ENCODE measurements around the gene LRRFIP1. TPM values are rescaled to one million over a fixed set of nuclear protein-coding genes. Genes with fewer than 3 reads are reported as not detected.

The LRRFIP1 gene
- 58.2 and 85.9 TPM in 2 replicates for total RNA-seq

GRCh38 chr2:237627441-237628246, at the start of gene LRRFIP1:
TSS of gene LRRFIP1 (plus strand) at chr2:237627587. CDS start at chr2:237627645, 58 bp downstream.

DNA sequence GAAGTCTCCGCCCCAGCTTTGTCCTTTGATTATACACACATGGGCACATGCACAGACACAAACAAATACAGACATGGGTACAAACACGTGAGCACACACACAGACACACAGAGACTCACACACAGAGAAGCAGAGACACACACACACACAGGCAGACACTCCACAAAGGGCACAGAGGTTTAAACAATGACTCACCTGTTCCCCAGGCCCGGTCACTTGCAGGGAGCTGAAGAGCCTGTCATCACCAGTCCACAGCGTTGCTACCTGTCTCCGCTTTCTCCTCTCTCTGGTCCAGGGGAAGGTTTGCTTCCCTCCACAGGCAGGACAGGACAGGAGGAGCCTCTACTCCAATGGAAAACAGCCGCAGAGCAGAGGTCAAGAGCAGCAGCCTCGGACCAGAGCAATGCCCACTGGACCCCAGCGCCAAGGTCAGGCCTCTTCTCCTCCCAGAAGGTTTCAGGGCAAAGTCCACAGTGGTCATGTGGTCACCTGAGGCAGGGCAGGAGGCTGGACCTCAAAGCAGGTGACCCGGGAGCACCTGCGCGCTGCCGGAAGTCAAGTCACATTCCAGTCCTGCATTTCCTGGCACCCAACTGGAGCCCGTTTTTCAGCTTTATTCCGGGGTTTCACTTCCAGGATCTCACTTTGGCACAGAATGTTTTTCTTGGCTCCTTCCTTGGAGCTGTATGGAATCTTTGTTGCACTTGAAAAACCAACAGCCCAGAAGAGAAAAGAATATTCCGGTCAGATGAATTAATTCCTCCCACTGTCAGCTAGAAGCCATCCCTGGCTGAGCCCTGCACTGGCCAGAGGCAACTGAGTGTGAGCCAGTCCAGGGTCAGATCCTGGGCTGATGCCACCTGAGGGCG, 36.9 kb upstream of the LRRFIP1 start, which contains the start of gene RAB17:
RAB17 (minus strand) TSS at position 463 of the 869 bp plus-strand sequence. CDS start 4,580 bp downstream, outside the sequence.

GRCh38 chr2:237798236-237799059, 171.1 kb downstream of the LRRFIP1 start, which contains the start of gene RBM44:
TSS of gene RBM44 (plus strand) at chr2:237798779. CDS start at chr2:237813610, 14,831 bp downstream.

Other genes with a start within 250 kb of the LRRFIP1 start
- gene COL6A3, start 213.4 kb upstream of the LRRFIP1 start, total RNA-seq: 2,074 and 3,484 TPM in 2 replicates
- gene MLPH, start 140.3 kb upstream of the LRRFIP1 start, total RNA-seq: 8.3 and 14.2 TPM in 2 replicates
- gene PRLH, start 61.0 kb upstream of the LRRFIP1 start, total RNA-seq: not detected in 2 replicates
- 0.78 and 0.83 TPM in 2 replicates for gene RAB17, start 36.9 kb upstream of the LRRFIP1 start, total RNA-seq
- gene RBM44, start 171.2 kb downstream of the LRRFIP1 start, total RNA-seq: 0.33 and 0.36 TPM in 2 replicates
- 2.3 and 3.7 TPM in 2 replicates for gene RAMP1, start 232.0 kb downstream of the LRRFIP1 start, total RNA-seq